GM12878 (cell line): ENCODE results near the gene RAF1. TPM values are rescaled to one million over a fixed set of nuclear protein-coding genes. Genes with fewer than 3 reads are reported as not detected.

ENCODE experiments used
- PBX3 ChIP-seq: IDR thresholded peaks from 2 replicates; pipeline ENCODE4 v1.6.1; 2011; ENCODE audit warnings: mild to moderate bottlenecking, low read depth, low read length, moderate library complexity; ENCODE audit not compliant: insufficient replicate concordance
- RAD51 ChIP-seq: fragments of 450-650 bp; IDR thresholded peaks from 2 replicates; pipeline ENCODE4 v1.6.1; 2016; ENCODE audit warnings: moderate library complexity, mild to moderate bottlenecking, inconsistent platforms
- SMAD1 ChIP-seq: fragments of 450-650 bp; IDR thresholded peaks from 2 replicates; pipeline ENCODE4 v1.6.1; 2018; ENCODE audit warnings: mild to moderate bottlenecking, low read depth; ENCODE audit not compliant: partially characterized antibody
- polyA plus RNA-seq, 11 experiments: library from polyadenylated mRNA; depleted of rRNA in 4 of 11; unstranded in 6 of 11; stranded (reverse) in 5 of 11; fragments of >200 nt; fragmentation: Nextera tagmentation in 4 of 11; fragmentation: Illumina TruSeq in 1 of 11; extraction: Ambion mirVana in 4 of 11; extraction: Trizol in 1 of 11; gene quantifications; 1 replicate in 1 of 11; 2 replicates in 10 of 11; pipeline versions ENCODE4 v1.2.1 to v1.2.3, GENCODE V29; 2011 to 2016; ENCODE audit warnings: inconsistent platforms in 2 of 11, missing spikeins in 2 of 11, low read depth in 1 of 11
- total RNA-seq, 4 experiments: library from RNA; depleted of rRNA in 3 of 4; stranded (reverse); fragments of >200 nt in 3 of 4; fragmentation: Illumina TruSeq in 1 of 4; extraction: Trizol in 1 of 4; gene quantifications; 2 replicates each; pipeline versions ENCODE4 v1.2.1 to v1.2.3, GENCODE V29; 2013 to 2021
- TF ChIP-seq, protein P1 (sequence below): IDR thresholded peaks from 2 replicates; pipeline ENCODE4 v1.6.1; 2011; ENCODE audit warnings: borderline replicate concordance, low read depth, mild to moderate bottlenecking, moderate library complexity, low read length; ENCODE audit not compliant: insufficient read depth, poor library complexity, severe bottlenecking
- TF ChIP-seq, protein P2 (sequence below): fragments of 450-650 bp; IDR thresholded peaks from 2 replicates; pipeline ENCODE4 v1.6.1; 2018; ENCODE audit warnings: mild to moderate bottlenecking, low read depth, moderate library complexity; ENCODE audit not compliant: partially characterized antibody

RAF1 gene
- total and polyA plus RNA-seq, 10 of the 15 experiments (the other 5 are each of a cell fraction or from before 2014, with no cell fraction given), result 20.4 to 151 (median 77.8) TPM

GRCh38 chr3:12553921-12554391 lies 110.0 kb downstream of the RAF1 start (continued):
- TF ChIP-seq, protein P1, sequence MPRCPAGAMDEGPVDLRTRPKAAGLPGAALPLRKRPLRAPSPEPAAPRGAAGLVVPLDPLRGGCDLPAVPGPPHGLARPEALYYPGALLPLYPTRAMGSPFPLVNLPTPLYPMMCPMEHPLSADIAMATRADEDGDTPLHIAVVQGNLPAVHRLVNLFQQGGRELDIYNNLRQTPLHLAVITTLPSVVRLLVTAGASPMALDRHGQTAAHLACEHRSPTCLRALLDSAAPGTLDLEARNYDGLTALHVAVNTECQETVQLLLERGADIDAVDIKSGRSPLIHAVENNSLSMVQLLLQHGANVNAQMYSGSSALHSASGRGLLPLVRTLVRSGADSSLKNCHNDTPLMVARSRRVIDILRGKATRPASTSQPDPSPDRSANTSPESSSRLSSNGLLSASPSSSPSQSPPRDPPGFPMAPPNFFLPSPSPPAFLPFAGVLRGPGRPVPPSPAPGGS, result no peak
- no peak for TF ChIP-seq SMAD1
- TF ChIP-seq, protein P2, sequence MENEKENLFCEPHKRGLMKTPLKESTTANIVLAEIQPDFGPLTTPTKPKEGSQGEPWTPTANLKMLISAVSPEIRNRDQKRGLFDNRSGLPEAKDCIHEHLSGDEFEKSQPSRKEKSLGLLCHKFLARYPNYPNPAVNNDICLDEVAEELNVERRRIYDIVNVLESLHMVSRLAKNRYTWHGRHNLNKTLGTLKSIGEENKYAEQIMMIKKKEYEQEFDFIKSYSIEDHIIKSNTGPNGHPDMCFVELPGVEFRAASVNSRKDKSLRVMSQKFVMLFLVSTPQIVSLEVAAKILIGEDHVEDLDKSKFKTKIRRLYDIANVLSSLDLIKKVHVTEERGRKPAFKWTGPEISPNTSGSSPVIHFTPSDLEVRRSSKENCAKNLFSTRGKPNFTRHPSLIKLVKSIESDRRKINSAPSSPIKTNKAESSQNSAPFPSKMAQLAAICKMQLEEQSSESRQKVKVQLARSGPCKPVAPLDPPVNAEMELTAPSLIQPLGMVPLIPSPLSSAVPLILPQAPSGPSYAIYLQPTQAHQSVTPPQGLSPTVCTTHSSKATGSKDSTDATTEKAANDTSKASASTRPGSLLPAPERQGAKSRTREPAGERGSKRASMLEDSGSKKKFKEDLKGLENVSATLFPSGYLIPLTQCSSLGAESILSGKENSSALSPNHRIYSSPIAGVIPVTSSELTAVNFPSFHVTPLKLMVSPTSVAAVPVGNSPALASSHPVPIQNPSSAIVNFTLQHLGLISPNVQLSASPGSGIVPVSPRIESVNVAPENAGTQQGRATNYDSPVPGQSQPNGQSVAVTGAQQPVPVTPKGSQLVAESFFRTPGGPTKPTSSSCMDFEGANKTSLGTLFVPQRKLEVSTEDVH, result no peak
- TF ChIP-seq PBX3, result no peak
- no peak for TF ChIP-seq RAD51
